A673 (cell line): ENCODE data around the gene IL18R1. TPM values are rescaled to one million over a fixed set of nuclear protein-coding genes. Genes with fewer than 3 reads are reported as not detected.

Source experiments
- BruUV-seq: library from RNA; stranded (reverse); fragments of 400-500 nt; replicated peaks from 2 replicates; lab custom pipeline; 2021; lab: Mats Ljungman, UMichigan
- CTCF ChIA-PET: fragments of 300-600 bp; sonication (Branson Sonifier 250); formaldehyde crosslinking; loops from one replicate; lab custom pipeline; 2022; ENCODE audit warnings: antibody characterized with exemption; lab: Charles Lee
- POLR2A ChIA-PET: fragments of 300-600 bp; sonication (Branson Sonifier 250); formaldehyde crosslinking; loops from one replicate; lab custom pipeline; 2022; ENCODE audit warnings: antibody characterized with exemption; ENCODE audit not compliant: low non-redundant PET; lab: Charles Lee
- DNase-seq: peaks from one replicate; pipeline ENCODE4 v3.0.0-alpha.2; 2015; ENCODE audit warnings: low spot score
- H3K27ac ChIP-seq: fragments of 200-600 bp; sonication (generic); 2 replicates; pipeline ENCODE4 v1.5.1; 2016; ENCODE audit warnings: mixed run types, low read depth, mild to moderate bottlenecking, mixed read lengths, antibody characterized with exemption, low read length; ENCODE audit not compliant: poor library complexity, severe bottlenecking
- H3K27me3 ChIP-seq: fragments of 200-600 bp; sonication (generic); replicated peaks from 2 replicates; pipeline ENCODE4 v1.6.1; 2017; ENCODE audit warnings: mixed run types, low read depth, mild to moderate bottlenecking, mixed read lengths, antibody characterized with exemption, low read length; ENCODE audit not compliant: insufficient read depth, poor library complexity
- H3K36me3 ChIP-seq: fragments of 200-600 bp; sonication (generic); 2 replicates; pipeline ENCODE4 v1.6.1; 2016; ENCODE audit warnings: mixed run types, mild to moderate bottlenecking, mixed read lengths, antibody characterized with exemption, low read length; ENCODE audit not compliant: insufficient read depth, poor library complexity, severe bottlenecking
- H3K4me1 ChIP-seq: fragments of 200-600 bp; sonication (generic); 2 replicates; pipeline ENCODE4 v1.6.1; 2017; ENCODE audit warnings: mixed run types, mild to moderate bottlenecking, mixed read lengths, antibody characterized with exemption, low read length; ENCODE audit not compliant: insufficient read depth, poor library complexity, severe bottlenecking
- H3K4me3 ChIP-seq: fragments of 200-600 bp; sonication (generic); 2 replicates; pipeline ENCODE4 v1.5.1; 2016; ENCODE audit warnings: low read depth, mixed run types, mild to moderate bottlenecking, mixed read lengths, low read length; ENCODE audit not compliant: poor library complexity, severe bottlenecking
- H3K9me3 ChIP-seq: fragments of 200-600 bp; sonication (generic); 2 replicates; pipeline ENCODE4 v1.6.1; 2016; ENCODE audit warnings: mixed run types, low read depth, mild to moderate bottlenecking, mixed read lengths, antibody characterized with exemption, low read length; ENCODE audit not compliant: poor library complexity, severe bottlenecking
- EZH2 ChIP-seq: fragments of 200-600 bp; sonication (generic); IDR thresholded peaks from 2 replicates; pipeline ENCODE4 v1.6.1; 2017; ENCODE audit warnings: borderline replicate concordance, low read depth, mild to moderate bottlenecking, mixed read lengths, antibody characterized with exemption, low read length; ENCODE audit not compliant: poor library complexity, severe bottlenecking
- intact Hi-C: fragments of 100-400 bp; cut with micrococcal nuclease; formaldehyde crosslinking; loops from one replicate; pipeline ENCODE4 v1.10.0; 2022; ENCODE audit not compliant: unreplicated experiment
- total RNA-seq: library from RNA; stranded (reverse); gene quantifications from 2 replicates; pipeline ENCODE4 v1.2.3, GENCODE V29; 2021
- TF ChIP-seq, protein P1 (sequence below): fragments of 300-800, 200-600 bp; sonication (generic); conservative IDR thresholded peaks from 2 replicates; pipeline ENCODE4 v1.5.1; 2017; ENCODE audit warnings: low read depth, mild to moderate bottlenecking, antibody characterized with exemption, low read length, moderate library complexity, mixed read lengths

Gene IL18R1
- total RNA-seq, 1 experiment from 2014 or later = not detected

DNA sequence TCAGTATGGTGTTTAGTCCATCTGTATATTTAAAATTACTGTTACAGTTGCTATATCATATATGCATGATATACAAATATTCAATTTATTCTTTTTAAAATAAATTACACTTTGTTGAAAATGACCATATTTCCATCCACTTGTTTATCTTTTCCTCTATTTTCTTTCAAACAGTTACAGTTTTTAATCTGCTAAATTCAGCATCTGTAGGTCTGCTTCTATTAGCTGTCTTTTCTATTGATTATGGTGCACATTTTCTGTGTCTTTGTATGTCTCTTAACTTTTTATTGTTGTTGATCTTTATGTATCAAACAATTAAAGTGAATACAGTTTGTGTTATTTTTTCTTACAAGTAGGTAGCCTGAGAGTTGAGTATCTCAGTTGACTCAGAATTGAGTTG lies 28.1 kb downstream of the IL18R1 start:
- ChIA-PET POLR2A (no interaction called here), CTCF (no interaction called here)
- BruUV-seq = no TSS peak
- H3K27me3 ChIP-seq = no peaks in the 10 kb centered on the region
- no peak overlapping the region for H3K27ac ChIP-seq
- H3K4me1 ChIP-seq = no peaks in the 10 kb centered on the region
- no peaks in the 10 kb centered on the region for H3K36me3 ChIP-seq
- H3K4me3 ChIP-seq = no peak overlapping the region
- intact Hi-C loops = no loop called here
- H3K9me3 ChIP-seq = peaks cover 6% of the 10 kb centered on the region
- TF ChIP-seq EZH2 = no peak
- TF ChIP-seq, protein P1, sequence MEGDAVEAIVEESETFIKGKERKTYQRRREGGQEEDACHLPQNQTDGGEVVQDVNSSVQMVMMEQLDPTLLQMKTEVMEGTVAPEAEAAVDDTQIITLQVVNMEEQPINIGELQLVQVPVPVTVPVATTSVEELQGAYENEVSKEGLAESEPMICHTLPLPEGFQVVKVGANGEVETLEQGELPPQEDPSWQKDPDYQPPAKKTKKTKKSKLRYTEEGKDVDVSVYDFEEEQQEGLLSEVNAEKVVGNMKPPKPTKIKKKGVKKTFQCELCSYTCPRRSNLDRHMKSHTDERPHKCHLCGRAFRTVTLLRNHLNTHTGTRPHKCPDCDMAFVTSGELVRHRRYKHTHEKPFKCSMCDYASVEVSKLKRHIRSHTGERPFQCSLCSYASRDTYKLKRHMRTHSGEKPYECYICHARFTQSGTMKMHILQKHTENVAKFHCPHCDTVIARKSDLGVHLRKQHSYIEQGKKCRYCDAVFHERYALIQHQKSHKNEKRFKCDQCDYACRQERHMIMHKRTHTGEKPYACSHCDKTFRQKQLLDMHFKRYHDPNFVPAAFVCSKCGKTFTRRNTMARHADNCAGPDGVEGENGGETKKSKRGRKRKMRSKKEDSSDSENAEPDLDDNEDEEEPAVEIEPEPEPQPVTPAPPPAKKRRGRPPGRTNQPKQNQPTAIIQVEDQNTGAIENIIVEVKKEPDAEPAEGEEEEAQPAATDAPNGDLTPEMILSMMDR = no peak
- no peak for DNase-seq

DNA sequence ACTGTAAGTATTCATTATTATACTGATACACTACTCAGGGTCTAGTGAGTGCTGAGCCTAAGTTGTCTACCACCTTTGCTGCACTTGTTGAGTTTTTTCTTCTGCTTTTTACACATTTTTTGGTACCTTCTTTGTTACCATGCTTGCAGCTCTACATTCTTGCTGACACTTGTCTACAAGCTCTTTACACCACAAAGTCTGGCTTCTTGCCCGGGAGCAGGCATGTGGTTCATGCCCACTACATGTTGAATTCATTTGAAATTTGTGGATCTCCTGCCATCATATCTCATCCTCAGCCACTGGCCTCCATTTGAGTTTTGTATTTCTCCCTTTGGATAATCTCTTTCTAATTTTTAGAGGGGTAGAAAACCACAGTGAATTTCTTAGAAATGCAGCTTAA lies 29.9 kb downstream of the IL18R1 start:
- no peaks in the 10 kb centered on the region for H3K4me1 ChIP-seq
- intact Hi-C loops = no loop called here
- no peaks in the 10 kb centered on the region for H3K36me3 ChIP-seq
- TF ChIP-seq, protein P1 = no peak
- no peak for TF ChIP-seq EZH2
- ChIA-PET CTCF (no interaction called here), POLR2A (no interaction called here)
- H3K4me3 ChIP-seq = no peak overlapping the region
- BruUV-seq = no TSS peak
- no peak overlapping the region for H3K27ac ChIP-seq
- H3K27me3 ChIP-seq = no peaks in the 10 kb centered on the region
- DNase-seq = no peak
- peaks cover 6% of the 10 kb centered on the region for H3K9me3 ChIP-seq

DNA sequence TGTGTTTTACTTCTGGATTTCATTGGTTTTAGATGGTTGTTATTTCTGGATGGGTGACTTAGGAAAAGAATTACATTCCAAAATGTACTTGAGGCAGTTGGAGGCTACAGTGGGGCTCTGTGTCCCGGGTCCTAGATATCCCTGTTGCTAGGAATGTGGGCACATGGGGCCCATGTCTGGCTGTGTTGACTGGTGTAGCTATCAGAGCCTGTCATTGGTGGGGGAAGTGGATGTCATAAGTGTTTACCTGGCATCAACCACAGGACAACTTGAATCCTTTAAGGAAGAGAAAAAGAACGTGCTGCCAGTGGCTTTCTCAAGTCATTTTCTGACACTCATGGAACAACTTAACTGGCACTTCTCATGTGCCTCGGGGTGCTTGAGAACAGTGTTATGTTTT lies 30.4 kb downstream of the IL18R1 start:
- CTCF ChIA-PET = no interaction called here
- no peak for DNase-seq
- POLR2A ChIA-PET = no interaction called here
- BruUV-seq = no TSS peak
- intact Hi-C loops = no loop called here
- TF ChIP-seq, protein P1 = no peak
- TF ChIP-seq EZH2 = no peak
- H3K4me3 ChIP-seq = no peak overlapping the region
- H3K9me3 ChIP-seq = peaks cover 6% of the 10 kb centered on the region
- no peaks in the 10 kb centered on the region for H3K36me3 ChIP-seq
- no peaks in the 10 kb centered on the region for H3K4me1 ChIP-seq
- H3K27ac ChIP-seq = no peak overlapping the region
- H3K27me3 ChIP-seq = no peaks in the 10 kb centered on the region
